Kidney epithelial cell (primary cell): Measurements from ENCODE around the gene NMUR2. TPM values are rescaled to one million over a fixed set of nuclear protein-coding genes. Genes with fewer than 3 reads are reported as not detected.

Experiments
- DNase-seq: peaks from one replicate; pipeline ENCODE4 v3.0.0-alpha.2; 2010; ENCODE audit warnings: low read depth
- H3K27me3 ChIP-seq: 2 replicates; pipeline ENCODE4 v1.6.0; 2011; ENCODE audit warnings: low read length; ENCODE audit not compliant: control insufficient read depth, insufficient read depth
- H3K36me3 ChIP-seq: 2 replicates; pipeline ENCODE4 v1.5.1; 2011; ENCODE audit warnings: low read length; ENCODE audit not compliant: control insufficient read depth, insufficient read depth
- H3K4me3 ChIP-seq: 2 replicates; pipeline ENCODE4 v1.5.1; 2011; ENCODE audit warnings: low read depth, mild to moderate bottlenecking, control low read depth, low read length
- total RNA-seq: library from RNA; depleted of rRNA; stranded (reverse); fragments of >200 nt; gene quantifications from 2 replicates; pipeline ENCODE4 v1.2.3, GENCODE V29; 2015
- TF ChIP-seq, protein P1 (sequence below): IDR thresholded peaks from 2 replicates; pipeline ENCODE4 v1.5.1; 2011; ENCODE audit warnings: mild to moderate bottlenecking, moderate library complexity, low read length, control low read depth, inconsistent platforms; ENCODE audit not compliant: insufficient read depth, poor library complexity, severe bottlenecking

NMUR2 gene
- total RNA-seq, 1 donor from 2014 or later, result not detected

DNA sequence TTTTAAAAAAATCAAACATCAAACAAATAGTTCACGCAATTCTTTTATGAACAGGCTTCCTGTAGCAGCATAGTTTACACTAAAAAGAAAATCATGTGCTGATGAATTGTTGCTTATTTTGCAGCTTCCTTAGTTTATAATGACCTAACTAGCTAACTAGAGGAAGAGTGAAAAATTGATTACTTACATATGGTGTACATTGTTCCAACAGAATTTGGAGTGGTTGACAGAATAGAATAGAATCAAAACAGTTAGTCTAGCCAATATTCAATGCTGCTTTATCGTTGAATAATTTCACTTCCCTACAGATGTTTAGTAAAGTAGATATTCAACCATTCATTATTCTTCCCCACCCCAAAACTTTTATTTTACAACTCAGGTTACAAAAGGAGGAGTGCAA, 4.2 kb downstream of the NMUR2 start:
- no peak for DNase-seq
- no peak overlapping the region for H3K4me3 ChIP-seq
- TF ChIP-seq, protein P1, sequence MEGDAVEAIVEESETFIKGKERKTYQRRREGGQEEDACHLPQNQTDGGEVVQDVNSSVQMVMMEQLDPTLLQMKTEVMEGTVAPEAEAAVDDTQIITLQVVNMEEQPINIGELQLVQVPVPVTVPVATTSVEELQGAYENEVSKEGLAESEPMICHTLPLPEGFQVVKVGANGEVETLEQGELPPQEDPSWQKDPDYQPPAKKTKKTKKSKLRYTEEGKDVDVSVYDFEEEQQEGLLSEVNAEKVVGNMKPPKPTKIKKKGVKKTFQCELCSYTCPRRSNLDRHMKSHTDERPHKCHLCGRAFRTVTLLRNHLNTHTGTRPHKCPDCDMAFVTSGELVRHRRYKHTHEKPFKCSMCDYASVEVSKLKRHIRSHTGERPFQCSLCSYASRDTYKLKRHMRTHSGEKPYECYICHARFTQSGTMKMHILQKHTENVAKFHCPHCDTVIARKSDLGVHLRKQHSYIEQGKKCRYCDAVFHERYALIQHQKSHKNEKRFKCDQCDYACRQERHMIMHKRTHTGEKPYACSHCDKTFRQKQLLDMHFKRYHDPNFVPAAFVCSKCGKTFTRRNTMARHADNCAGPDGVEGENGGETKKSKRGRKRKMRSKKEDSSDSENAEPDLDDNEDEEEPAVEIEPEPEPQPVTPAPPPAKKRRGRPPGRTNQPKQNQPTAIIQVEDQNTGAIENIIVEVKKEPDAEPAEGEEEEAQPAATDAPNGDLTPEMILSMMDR, result no peak
- H3K27me3 ChIP-seq, result no peaks in the 10 kb centered on the region
- H3K36me3 ChIP-seq, result no peaks in the 10 kb centered on the region

DNA sequence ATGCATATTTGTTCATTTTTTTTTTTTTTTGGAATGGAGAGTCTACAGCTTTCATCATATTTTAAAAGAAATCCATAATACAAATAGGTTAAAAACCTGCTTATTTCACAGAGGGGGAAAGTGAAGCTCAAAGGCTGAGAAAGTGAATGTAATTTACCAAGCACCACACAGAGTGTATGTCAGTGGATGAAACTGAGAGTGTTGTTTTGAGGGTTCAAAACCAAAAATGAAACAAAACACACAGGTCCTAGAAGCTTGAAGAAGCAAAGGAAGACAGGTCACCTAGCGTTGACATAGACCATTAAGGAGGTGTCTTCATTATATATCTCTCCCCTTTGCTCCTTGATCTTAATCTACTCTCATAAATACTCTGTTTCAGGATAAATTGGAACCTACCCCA, 7.5 kb downstream of the NMUR2 start:
- H3K36me3 ChIP-seq, result no peaks in the 10 kb centered on the region
- no peaks in the 10 kb centered on the region for H3K27me3 ChIP-seq
- TF ChIP-seq, protein P1, result no peak
- no peak overlapping the region for H3K4me3 ChIP-seq
- no peak for DNase-seq

GRCh38 chr5:152393441-152393840, 11.6 kb downstream of the NMUR2 start:
- TF ChIP-seq, protein P1, result no peak
- no peak for DNase-seq
- Histone ChIP-seq H3K27me3 (no peaks in the 10 kb centered on the region), H3K4me3 (no peak overlapping the region), H3K36me3 (no peaks in the 10 kb centered on the region)

GRCh38 chr5:152389208-152389849, 15.8 kb downstream of the NMUR2 start:
- DNase-seq, result no peak
- TF ChIP-seq, protein P1, result no peak
- Histone ChIP-seq H3K4me3 (no peak overlapping the region), H3K27me3 (no peaks in the 10 kb centered on the region), H3K36me3 (no peaks in the 10 kb centered on the region)

DNA sequence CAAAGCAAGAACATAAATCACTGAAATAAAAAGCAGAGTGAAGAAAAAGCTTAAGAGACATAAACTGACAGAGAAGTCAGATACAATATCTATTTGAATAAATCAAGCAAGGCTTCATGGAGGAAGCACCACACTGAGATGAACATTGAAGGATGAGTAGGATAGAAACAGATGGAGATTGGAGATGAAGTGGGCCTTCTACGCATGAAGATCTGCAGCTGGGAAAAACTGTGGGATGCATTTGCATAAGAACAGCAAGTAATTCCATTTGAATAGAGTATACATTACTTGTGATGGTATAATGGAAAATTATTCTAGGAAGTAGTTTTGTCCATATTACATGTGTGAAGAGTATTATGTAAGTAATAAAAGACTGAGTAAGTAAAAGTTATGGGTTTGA, 16.5 kb downstream of the NMUR2 start:
- H3K36me3 ChIP-seq, result no peaks in the 10 kb centered on the region
- no peaks in the 10 kb centered on the region for H3K27me3 ChIP-seq
- DNase-seq, result no peak
- TF ChIP-seq, protein P1, result no peak
- H3K4me3 ChIP-seq, result no peak overlapping the region
